Omental fat pad (tissue), 4 donors: ENCODE results near the gene TSPAN16. TPM values are rescaled to one million over a fixed set of nuclear protein-coding genes. Genes with fewer than 3 reads are reported as not detected.
A peak's percentile ranks its signal among the peaks of the same experiment; 100 is the strongest.
"Not testable (repeated sequence)": the region's sequence is repeated elsewhere in the genome, so short reads cannot be mapped to it uniquely, and the experiment has no call there.

ENCODE experiments used
- ATAC-seq: fragments of 150-250 bp; one replicate; pipeline ENCODE4 v1.9.1; 2016; ENCODE audit warnings: mild to moderate bottlenecking, moderate library complexity; ENCODE audit not compliant: low FRiP score
- DNase-seq: peaks from one replicate; pipeline ENCODE4 v3.0.0-alpha.2; 2019; ENCODE audit warnings: low spot score
- CTCF ChIP-seq, 3 donors: fragments of 450-650 bp; IDR thresholded peaks; one replicate each; pipeline ENCODE4 v1.5.1; 2016 to 2017; ENCODE audit warnings: antibody characterized with exemption in 3 of 3, mild to moderate bottlenecking in 3 of 3, moderate library complexity in 2 of 3
- total RNA-seq, 4 donors: library from RNA; depleted of rRNA; stranded (reverse); fragments of >200 nt; gene quantifications; one replicate each; pipeline ENCODE4 v1.1.0, GENCODE V29; 2016

The TSPAN16 gene
- total RNA-seq, 4 donors from 2014 or later, result not detected

GRCh38 chr19:11324079-11324661, 28.2 kb downstream of the TSPAN16 start:
- DNase-seq (peak; percentile 46), ATAC-seq (peak; percentile 86)
- TF ChIP-seq CTCF (IDR thresholded peaks at IDR 0.05), result no peak

GRCh38 chr19:11324748-11325389, 28.9 kb downstream of the TSPAN16 start:
- TF ChIP-seq CTCF (IDR thresholded peaks at IDR 0.05), result no peak
- no peak for DNase-seq
- no peak for ATAC-seq

- no peak for DNase-seq
- ATAC-seq, result no peak
- TF ChIP-seq CTCF (IDR thresholded peaks at IDR 0.05), result no peak
Measured at GRCh38 chr19:11325544-11325943, 29.6 kb downstream of the TSPAN16 start.

GRCh38 chr19:11330127-11330526, 34.2 kb downstream of the TSPAN16 start:
- DNase-seq (no peak), ATAC-seq (no peak)
- TF ChIP-seq CTCF (IDR thresholded peaks at IDR 0.05), result no peak

- ATAC-seq, result no peak
- no peak for TF ChIP-seq CTCF (IDR thresholded peaks at IDR 0.05)
- no peak for DNase-seq
Measured at GRCh38 chr19:11331502-11331901, 35.5 kb downstream of the TSPAN16 start.

- DNase-seq, result no peak
- no peak for TF ChIP-seq CTCF (IDR thresholded peaks at IDR 0.05)
- ATAC-seq, result no peak
Measured at GRCh38 chr19:11332822-11333221, 36.9 kb downstream of the TSPAN16 start.

GRCh38 chr19:11333838-11334237, 37.9 kb downstream of the TSPAN16 start:
- DNase-seq, ATAC-seq: not testable (repeated sequence)
